Calu3 (cell line): ENCODE data around the gene THBS1. TPM values are rescaled to one million over a fixed set of nuclear protein-coding genes. Genes with fewer than 3 reads are reported as not detected.
A peak's percentile ranks its signal among the peaks of the same experiment; 100 is the strongest.

ENCODE experiments used
- BruUV-seq: library from RNA; stranded (reverse); fragments of 400-500 nt; replicated peaks from 2 replicates; lab custom pipeline; 2021; lab: Mats Ljungman, UMichigan
- CTCF ChIA-PET: fragments of 300-600 bp; sonication (Branson Sonifier 250); formaldehyde crosslinking; loops from one replicate; lab custom pipeline; 2022; ENCODE audit warnings: antibody characterized with exemption; lab: Charles Lee
- DNase-seq: peaks from one replicate; pipeline ENCODE4 v3.0.0; 2022
- H3K27ac Mint-ChIP-seq: one replicate; pipeline ENCODE4 v1.8.0; 2022; ENCODE audit warnings: mixed read lengths; ENCODE audit not compliant: unreplicated experiment
- H3K27me3 Mint-ChIP-seq: one replicate; pipeline ENCODE4 v1.8.0; 2022; ENCODE audit warnings: mixed read lengths; ENCODE audit not compliant: unreplicated experiment
- H3K36me3 Mint-ChIP-seq: one replicate; pipeline ENCODE4 v1.8.0; 2022; ENCODE audit warnings: mild to moderate bottlenecking, moderate library complexity, mixed read lengths; ENCODE audit not compliant: insufficient read depth, unreplicated experiment
- H3K4me1 Mint-ChIP-seq: one replicate; pipeline ENCODE4 v1.8.0; 2022; ENCODE audit warnings: mild to moderate bottlenecking, low read depth, mixed read lengths; ENCODE audit not compliant: unreplicated experiment
- H3K4me3 Mint-ChIP-seq: one replicate; pipeline ENCODE4 v1.8.0; 2022; ENCODE audit warnings: mild to moderate bottlenecking, low read depth, moderate library complexity, mixed read lengths; ENCODE audit not compliant: unreplicated experiment
- H3K9me3 Mint-ChIP-seq: one replicate; pipeline ENCODE4 v1.8.0; 2022; ENCODE audit warnings: low read depth, mixed read lengths; ENCODE audit not compliant: unreplicated experiment
- intact Hi-C: fragments of 100-400 bp; cut with micrococcal nuclease; formaldehyde crosslinking; loops from one replicate; pipeline ENCODE4 v1.10.0; 2022; ENCODE audit not compliant: unreplicated experiment
- total RNA-seq: library from RNA; stranded (reverse); gene quantifications from 2 replicates; pipeline ENCODE4 v1.2.3, GENCODE V29; 2022
- TF ChIP-seq, protein P1 (sequence below): fragments of 200-600 bp; IDR thresholded peaks from one replicate; pipeline ENCODE4 v1.8.0; 2022; ENCODE audit warnings: antibody characterized with exemption; ENCODE audit not compliant: unreplicated experiment

THBS1 gene
- total RNA-seq, 1 experiment from 2014 or later = 199 TPM

DNA sequence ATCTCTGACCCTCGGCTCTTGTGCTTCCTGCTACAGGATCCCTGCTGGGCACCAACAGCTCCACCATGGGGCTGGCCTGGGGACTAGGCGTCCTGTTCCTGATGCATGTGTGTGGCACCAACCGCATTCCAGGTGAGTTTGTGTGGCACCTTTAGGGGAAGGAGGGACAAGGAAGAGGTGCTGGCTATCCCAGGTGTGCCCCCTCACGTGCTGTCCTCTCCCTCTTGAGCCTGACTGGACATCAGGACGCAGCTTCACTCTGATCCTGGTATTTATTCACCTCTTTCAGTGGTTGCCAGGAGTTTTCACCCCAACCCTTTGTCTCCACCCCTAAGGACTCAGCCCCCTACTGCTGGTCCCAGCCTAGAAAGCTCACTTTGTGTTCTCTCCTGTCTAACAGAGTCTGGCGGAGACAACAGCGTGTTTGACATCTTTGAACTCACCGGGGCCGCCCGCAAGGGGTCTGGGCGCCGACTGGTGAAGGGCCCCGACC is 960 bp downstream of the THBS1 start:
- CTCF ChIA-PET = interaction anchor here (0.7 to 2.6 kb wide), 6 partner anchors 50 to 410 kb away, joined by 3 to 37 read pairs (median 5); no protein-coding TSS in a partner anchor
- peak overlapping the region; percentile 67 for H3K27ac Mint-ChIP-seq
- H3K9me3 Mint-ChIP-seq = no peaks in the 10 kb centered on the region
- H3K4me3 Mint-ChIP-seq = peak overlapping the region; percentile 75
- BruUV-seq = TSS peak; percentile 35
- no peaks in the 10 kb centered on the region for H3K27me3 Mint-ChIP-seq
- TF ChIP-seq, protein P1, sequence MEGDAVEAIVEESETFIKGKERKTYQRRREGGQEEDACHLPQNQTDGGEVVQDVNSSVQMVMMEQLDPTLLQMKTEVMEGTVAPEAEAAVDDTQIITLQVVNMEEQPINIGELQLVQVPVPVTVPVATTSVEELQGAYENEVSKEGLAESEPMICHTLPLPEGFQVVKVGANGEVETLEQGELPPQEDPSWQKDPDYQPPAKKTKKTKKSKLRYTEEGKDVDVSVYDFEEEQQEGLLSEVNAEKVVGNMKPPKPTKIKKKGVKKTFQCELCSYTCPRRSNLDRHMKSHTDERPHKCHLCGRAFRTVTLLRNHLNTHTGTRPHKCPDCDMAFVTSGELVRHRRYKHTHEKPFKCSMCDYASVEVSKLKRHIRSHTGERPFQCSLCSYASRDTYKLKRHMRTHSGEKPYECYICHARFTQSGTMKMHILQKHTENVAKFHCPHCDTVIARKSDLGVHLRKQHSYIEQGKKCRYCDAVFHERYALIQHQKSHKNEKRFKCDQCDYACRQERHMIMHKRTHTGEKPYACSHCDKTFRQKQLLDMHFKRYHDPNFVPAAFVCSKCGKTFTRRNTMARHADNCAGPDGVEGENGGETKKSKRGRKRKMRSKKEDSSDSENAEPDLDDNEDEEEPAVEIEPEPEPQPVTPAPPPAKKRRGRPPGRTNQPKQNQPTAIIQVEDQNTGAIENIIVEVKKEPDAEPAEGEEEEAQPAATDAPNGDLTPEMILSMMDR = no peak
- intact Hi-C loops = loop anchor here (1.0 to 10.0 kb wide), 7 partner anchors 177 to 875 kb away; no protein-coding TSS in a partner anchor
- peak; percentile 67 for DNase-seq
- H3K36me3 Mint-ChIP-seq = peaks cover 33% of the 10 kb centered on the region
- peaks cover 9% of the 10 kb centered on the region for H3K4me1 Mint-ChIP-seq

DNA sequence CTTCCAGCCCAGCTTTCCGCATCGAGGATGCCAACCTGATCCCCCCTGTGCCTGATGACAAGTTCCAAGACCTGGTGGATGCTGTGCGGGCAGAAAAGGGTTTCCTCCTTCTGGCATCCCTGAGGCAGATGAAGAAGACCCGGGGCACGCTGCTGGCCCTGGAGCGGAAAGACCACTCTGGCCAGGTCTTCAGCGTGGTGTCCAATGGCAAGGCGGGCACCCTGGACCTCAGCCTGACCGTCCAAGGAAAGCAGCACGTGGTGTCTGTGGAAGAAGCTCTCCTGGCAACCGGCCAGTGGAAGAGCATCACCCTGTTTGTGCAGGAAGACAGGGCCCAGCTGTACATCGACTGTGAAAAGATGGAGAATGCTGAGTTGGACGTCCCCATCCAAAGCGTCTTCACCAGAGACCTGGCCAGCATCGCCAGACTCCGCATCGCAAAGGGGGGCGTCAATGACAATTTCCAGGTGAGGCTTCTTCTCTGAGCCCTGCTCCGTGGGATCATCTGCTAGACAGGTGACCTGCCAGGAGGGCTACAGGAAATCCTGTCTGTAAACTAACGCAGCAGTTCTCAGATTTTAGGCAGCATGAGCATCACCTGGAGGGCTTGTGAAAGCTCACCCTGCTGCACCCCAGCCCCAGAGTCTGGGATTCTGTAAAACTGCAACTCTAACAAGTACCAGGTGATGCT is 1.6 kb downstream of the THBS1 start:
- H3K27me3 Mint-ChIP-seq = no peaks in the 10 kb centered on the region
- H3K4me1 Mint-ChIP-seq = peaks cover 9% of the 10 kb centered on the region
- TF ChIP-seq, protein P1 = no peak
- BruUV-seq = no TSS peak
- H3K4me3 Mint-ChIP-seq = peak overlapping the region; percentile 75
- no peak for DNase-seq
- H3K27ac Mint-ChIP-seq = no peak overlapping the region
- intact Hi-C loops = loop anchor here (5.0 to 10.0 kb wide), 4 partner anchors 178 to 765 kb away; no protein-coding TSS in a partner anchor
- no peaks in the 10 kb centered on the region for H3K9me3 Mint-ChIP-seq
- CTCF ChIA-PET = interaction anchor here (1.1 to 2.3 kb wide), 3 partner anchors 174 to 410 kb away, joined by 3 to 7 read pairs (median 4); no protein-coding TSS in a partner anchor
- H3K36me3 Mint-ChIP-seq = peaks cover 33% of the 10 kb centered on the region

DNA sequence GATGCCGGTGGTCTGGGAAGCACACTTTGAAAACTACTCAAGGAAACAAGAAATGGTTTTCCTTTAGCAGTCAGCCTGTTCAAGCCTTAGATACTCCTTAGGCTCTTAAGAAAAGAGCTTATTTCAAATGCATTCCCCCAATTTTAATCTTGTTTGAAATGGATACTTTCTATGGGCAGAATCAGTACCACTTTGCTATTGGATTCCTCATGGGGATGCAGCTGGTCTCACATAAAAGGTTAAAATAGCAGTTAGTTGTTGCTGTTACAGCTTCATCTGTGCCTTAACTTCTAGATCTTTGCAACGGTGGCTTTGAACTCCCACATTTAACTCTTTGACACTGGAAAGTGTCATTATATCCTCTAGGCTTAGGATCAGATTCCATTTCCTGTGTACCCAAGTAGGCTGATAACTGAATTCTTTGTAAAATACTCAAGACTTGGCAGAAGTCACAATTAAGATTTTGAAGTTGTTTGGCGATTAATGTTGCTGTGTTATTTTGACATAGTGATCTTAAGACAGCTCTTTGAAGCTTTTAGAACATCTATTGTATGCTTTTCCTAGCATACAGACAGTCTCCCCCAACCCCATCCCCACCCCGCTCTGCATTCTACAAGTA is 2.2 kb downstream of the THBS1 start:
- intact Hi-C loops = loop anchor here (5.0 to 10.0 kb wide), 4 partner anchors 178 to 766 kb away; no protein-coding TSS in a partner anchor
- BruUV-seq = no TSS peak
- Mint-ChIP-seq H3K9me3 (no peaks in the 10 kb centered on the region), H3K27ac (no peak overlapping the region), H3K4me3 (peak overlapping the region; percentile 75), H3K4me1 (peaks cover 9% of the 10 kb centered on the region), H3K36me3 (peaks cover 33% of the 10 kb centered on the region), H3K27me3 (no peaks in the 10 kb centered on the region)
- CTCF ChIA-PET = interaction anchor here (1.1 kb wide), 1 partner anchor 410 kb away, joined by 3 read pairs; no protein-coding TSS in a partner anchor
- TF ChIP-seq, protein P1 = no peak
- DNase-seq = no peak

DNA sequence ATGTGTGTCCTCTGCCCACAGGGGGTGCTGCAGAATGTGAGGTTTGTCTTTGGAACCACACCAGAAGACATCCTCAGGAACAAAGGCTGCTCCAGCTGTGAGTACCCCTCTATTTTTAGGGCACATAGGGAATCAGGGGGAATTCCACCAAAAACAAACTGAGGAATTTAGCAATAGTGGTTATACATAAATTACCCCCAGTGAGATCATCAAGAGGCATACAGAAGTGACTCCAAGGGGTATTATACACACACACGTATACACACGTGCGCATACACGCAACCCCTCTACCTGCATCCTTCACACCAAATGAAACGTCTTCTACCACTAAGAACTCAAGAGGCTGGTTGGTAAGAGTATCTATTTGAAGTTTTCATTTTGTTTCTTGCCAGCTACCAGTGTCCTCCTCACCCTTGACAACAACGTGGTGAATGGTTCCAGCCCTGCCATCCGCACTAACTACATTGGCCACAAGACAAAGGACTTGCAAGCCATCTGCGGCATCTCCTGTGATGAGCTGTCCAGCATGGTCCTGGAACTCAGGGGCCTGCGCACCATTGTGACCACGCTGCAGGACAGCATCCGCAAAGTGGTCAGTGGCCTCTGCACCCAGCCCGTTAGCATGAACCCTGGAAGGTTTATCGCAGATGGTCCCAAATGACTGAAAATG is 2.9 kb downstream of the THBS1 start:
- TF ChIP-seq, protein P1 = no peak
- H3K9me3 Mint-ChIP-seq = no peaks in the 10 kb centered on the region
- peaks cover 33% of the 10 kb centered on the region for H3K36me3 Mint-ChIP-seq
- DNase-seq = no peak
- intact Hi-C loops = loop anchor here (5.0 to 10.0 kb wide), 4 partner anchors 179 to 766 kb away; no protein-coding TSS in a partner anchor
- CTCF ChIA-PET = no interaction called here
- H3K27me3 Mint-ChIP-seq = no peaks in the 10 kb centered on the region
- H3K4me1 Mint-ChIP-seq = peaks cover 9% of the 10 kb centered on the region
- no peak overlapping the region for H3K27ac Mint-ChIP-seq
- peak overlapping the region; percentile 75 for H3K4me3 Mint-ChIP-seq
- BruUV-seq = no TSS peak
